GM19455 (cell line): ENCODE measurements around the gene FAM124A.
A peak's percentile ranks its signal among the peaks of the same experiment; 100 is the strongest.
"Not testable (repeated sequence)": the region's sequence is repeated elsewhere in the genome, so short reads cannot be mapped to it uniquely, and the experiment has no call there.

ENCODE experiments used
- ATAC-seq: cut with Tn5 transposase; IDR thresholded peaks from one replicate; pipeline ENCODE4 v1.9.1; 2021; ENCODE audit not compliant: unreplicated experiment

Gene FAM124A

GRCh38 chr13:51267622-51268021 is 45.4 kb downstream of the FAM124A start:
- no peak for ATAC-seq

GRCh38 chr13:51269039-51269438 is 46.8 kb downstream of the FAM124A start:
- ATAC-seq: no peak

DNA sequence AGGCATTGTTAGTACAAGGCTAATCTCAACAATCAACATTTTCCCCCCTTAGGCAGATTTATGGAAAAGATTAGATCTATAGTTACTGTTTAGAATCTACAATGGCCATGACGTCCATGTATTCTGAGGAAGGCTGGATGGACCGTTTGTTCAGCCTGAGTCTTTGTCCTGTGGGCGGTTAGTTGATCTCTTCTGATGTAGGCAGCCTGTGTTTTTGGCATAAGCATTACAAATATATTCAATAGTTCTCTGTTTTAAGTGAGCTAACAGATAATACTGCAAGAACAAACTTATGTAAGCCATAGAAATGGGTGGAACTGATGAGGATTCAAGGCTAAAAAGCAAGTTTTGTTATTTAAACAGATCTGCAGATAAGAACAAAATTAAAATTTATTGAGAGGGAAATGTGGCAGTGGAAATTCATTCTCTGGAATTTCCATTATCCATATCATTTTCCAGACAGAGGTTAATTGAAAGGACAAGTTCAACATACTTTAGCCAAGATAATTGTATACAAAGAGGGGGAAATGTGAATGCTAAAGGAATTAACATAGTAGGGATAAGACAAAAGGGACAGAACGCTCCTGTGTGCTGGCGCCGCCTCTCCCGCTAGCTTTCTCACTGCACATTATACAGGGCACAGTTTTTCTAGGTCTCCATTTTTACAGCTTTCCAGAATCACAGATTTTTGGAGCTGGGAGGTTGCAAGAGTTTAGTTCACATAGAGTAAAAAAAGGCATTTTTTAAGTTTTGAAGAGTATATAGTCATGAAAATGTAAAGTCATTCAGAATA is 48.6 kb downstream of the FAM124A start:
- ATAC-seq: no peak

GRCh38 chr13:51271528-51272085 is 49.4 kb downstream of the FAM124A start:
- no peak for ATAC-seq

DNA sequence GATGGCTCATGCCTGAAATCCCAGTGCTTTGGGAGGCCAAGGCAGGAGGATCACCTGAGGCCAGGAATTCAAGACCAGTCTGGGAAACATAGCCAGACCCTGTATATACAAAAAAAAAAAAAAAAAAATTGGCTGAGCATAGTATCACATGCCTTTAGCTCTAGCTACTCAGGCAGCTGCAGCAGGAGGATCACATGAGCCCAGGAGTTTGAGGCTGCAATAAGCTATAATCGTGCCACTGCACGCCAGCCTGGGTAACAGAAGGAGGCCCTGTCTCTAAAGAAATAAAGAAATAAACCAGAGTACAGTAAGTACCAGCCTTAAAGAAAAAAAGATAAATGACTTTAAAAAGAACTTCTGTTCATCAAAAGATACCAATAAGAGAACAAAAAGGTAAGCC is 52.9 kb downstream of the FAM124A start:
- ATAC-seq: no peak

GRCh38 chr13:51276636-51277035 is 54.4 kb downstream of the FAM124A start:
- ATAC-seq: no peak

GRCh38 chr13:51277928-51278327 is 55.7 kb downstream of the FAM124A start:
- no peak for ATAC-seq

DNA sequence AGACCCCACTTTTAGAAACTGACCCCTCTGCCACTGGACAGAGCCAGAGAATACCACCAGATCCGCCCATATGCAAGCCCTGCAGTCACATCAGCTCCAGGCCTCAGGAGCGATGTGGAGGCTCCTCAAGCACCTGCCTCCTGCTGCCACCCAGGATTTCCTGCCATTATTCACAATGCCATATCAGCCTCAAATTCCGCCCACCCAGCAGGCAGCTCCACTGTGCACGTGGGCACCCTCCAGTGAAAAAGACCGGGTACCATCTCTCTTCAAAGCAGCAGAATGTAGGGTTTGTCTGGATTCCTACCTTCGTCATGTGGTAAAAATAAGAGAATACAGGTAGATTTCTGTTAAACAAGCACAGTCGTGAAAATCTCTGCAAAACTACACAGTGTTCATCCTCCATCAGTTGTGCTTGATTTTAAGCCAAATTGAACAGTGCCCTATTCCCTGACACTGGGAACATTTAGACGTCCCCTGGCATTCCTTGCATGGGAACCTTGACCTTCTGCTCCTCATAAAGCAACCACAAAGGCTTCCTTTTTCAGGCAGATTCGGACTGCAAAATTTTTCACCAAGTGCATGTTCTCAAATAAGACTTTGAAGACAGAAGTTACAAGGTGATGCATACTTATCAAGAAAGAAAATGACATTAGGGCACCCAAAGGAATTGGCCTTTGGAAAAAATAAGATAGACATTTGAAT is 56.4 kb downstream of the FAM124A start:
- no peak for ATAC-seq

- ATAC-seq: no peak
These were observed 58.3 kb downstream of the FAM124A start for GRCh38 chr13:51280379-51280940.

DNA sequence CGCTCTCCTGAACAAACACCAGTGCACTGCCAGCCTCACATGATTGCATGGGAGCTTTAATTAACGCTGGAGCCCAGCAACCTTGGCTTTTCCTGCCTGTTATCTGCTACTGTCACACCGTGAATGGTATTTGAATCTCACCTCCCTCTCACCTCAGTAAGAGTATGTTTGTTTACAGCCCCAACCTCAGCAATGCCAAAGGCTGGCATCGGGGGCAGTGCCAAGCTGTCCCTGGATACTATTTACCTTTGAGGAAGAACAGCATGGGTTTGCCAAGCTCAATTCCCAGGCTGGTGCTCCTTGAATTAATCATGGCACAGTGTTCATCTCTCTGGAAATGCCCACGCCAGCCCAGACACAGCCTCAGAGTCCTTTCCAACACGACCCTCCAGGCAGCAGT is 60.1 kb downstream of the FAM124A start:
- no peak for ATAC-seq

DNA sequence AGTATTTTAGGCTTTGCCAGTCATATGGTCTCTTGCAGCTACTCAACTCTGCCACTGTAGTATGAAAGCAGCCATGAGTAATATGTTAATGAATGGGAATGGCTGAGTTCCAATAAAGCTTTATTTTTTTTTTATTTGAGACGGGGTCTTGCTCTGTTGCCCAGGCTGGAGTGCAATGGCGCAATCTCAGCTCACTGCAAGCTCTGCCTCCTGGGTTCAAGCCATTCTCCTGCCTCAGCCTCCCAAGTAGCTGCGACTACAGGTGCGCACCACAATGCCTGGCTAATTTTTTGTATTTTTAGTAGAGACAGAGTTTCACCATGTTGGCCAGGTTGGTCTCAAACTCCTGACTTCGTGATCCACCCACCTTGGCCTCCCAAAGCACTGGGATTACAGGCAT is 60.7 kb downstream of the FAM124A start:
- not testable (repeated sequence) for ATAC-seq

DNA sequence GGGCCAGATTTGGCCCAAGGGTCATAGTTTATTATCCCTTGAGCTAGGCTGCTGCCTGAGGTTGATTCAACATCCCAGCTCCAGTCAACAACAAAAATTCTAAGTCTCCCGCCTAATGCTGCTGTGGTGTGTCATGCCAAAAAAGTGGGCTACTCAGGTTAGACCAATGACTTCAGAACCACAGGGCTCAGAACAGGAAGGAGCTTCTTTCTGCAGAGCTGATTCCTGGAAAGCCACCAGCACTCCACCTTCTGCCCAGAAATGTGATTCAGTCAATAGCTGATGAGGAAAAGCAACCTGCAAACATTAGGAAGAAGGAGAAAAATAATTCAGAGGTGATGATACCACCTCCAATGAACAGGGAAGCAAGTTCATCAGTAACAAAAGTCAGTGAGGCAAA is 61.2 kb downstream of the FAM124A start:
- no peak for ATAC-seq

GRCh38 chr13:51284339-51284738 is 62.1 kb downstream of the FAM124A start:
- no peak for ATAC-seq

DNA sequence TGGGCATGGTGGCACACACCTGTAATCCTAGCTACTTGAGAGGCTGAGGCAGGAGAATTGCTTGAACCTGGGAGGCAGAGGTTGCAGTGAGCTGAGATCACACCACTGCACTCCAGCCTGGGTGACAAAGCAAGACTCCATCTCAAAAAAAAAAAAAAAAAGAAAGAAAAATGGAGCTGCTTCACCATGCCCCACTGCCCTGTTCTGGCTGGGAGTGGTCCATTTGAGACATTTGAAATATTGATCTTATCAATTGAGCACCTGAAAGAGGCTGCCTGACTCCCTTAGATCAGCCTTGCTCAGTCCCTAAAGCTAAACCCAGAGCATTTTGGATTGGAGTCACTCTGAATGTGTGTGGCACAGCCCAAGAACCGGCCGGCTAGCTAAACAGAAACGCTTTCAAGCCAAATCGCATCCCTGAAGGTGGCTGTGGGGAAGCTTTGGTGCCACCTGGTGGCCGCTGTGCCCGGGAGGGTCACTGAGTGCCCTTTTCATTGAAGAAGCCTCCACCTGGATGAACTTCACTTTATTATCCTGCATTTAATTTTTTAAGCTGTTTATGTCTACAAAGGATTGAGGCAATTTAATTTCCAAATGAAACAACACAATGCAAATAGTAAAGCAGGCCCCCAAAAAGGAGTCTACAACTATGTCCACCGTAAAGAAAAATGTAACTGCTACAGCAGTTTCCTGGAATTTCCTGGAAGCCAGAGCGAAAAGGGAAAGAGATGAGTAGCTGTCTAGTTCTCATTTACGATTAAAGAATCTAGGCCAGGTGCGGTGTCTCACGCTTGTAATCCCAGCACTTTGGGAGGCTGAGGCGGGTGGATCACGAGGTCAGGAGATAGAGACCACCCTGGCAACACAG is 64.2 kb downstream of the FAM124A start:
- peak; percentile 76 for ATAC-seq

GRCh38 chr13:51287758-51288157 is 65.6 kb downstream of the FAM124A start:
- ATAC-seq: no peak

DNA sequence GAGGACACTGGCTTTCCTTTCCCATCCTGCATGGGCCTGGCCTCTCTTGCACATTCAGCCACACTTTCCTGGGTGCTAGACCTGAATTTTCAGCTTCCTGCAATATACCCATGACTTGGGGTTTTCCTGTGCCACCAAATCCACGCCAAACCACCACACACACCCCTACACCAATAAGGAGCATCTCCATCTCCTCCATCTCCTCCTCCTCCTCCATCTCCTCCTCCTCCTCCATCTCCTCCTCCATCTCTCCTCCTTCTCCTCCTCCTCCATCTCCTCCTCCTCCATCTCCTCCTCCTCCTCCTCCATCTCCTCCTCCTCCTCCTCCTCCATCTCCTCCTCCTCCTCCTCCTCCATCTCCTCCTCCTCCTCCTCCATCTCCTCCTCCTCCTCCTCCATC is 66.1 kb downstream of the FAM124A start:
- ATAC-seq: not testable (repeated sequence)

DNA sequence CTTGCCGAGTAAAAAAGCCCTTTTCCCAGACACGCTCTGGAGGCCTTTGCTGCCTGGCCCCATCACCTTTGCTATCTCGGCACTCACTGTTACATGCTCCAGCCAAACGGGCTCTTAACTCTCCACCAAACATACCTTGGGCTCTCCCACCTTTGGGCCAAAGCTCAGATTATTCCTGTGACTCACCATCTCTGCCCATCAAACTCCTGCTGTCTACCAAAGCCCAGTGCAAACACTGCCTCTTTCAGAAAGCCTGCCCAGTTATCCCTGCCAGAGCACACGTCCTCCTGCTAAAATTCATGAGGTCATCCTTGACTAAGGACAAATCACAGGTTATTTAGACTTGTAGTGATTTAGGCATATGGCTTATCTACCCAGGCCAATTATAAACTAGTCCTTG is 69.1 kb downstream of the FAM124A start:
- ATAC-seq: no peak

- no peak for ATAC-seq
These were observed 69.9 kb downstream of the FAM124A start for GRCh38 chr13:51292000-51292565.

GRCh38 chr13:51297556-51297955 is 75.4 kb downstream of the FAM124A start:
- ATAC-seq: no peak

DNA sequence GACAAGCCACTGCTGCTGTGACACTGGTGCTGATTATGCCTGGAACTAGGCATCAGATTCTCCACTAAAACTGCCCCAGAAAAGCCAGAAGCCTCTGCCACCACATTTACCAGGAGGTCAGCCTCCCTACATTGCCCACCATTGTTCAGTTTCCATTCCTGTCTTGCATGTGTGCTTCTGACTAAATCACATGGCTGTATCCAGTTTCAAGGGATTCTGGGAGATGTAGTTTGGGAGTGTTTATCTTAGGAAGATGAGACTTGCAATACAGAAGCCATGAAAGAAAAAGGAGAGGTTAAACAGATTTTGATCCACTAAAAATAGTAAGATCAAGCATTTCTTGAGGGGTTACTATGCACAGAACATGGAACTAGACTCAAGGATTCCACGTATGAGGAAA is 76.6 kb downstream of the FAM124A start:
- no peak for ATAC-seq
